IPS-NIHi11 (cell line): ENCODE measurements around the gene TRMT2A.

ENCODE experiments used
- DNase-seq: peaks from one replicate; pipeline ENCODE4 v3.0.0; 2012; ENCODE audit warnings: mixed read lengths, low spot score

TRMT2A gene

DNA sequence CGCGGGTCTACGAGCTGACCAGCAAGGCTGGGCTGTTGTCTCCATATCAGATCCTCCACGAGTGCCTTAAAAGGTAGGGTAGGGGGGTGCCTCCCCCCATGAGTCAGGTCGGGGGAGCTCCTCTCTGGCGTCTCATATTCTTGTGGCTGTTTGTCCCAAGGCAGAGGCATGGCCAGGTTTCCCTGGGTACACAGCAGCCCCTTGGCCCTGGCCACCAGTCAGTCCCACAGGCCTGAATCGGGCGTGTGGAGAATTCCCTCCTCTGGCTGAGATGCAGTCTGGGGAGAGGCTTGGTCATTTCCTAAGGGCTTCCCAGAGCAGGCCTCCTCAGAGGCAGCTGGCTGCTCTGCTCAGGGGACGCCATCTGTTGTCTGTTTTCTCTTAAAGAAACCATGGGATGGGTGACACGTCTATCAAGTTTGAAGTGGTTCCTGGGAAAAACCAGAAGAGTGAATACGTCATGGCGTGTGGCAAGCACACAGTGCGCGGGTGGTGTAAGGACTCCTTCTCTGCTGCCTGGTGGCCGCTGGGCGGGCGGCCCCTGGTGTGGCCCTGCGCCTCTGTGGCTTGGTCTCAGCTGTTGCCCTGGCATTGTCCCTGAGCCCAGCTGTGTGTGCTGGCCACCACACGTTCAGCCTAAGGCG, 10.7 kb downstream of the TRMT2A start:
- DNase-seq = no peak

DNA sequence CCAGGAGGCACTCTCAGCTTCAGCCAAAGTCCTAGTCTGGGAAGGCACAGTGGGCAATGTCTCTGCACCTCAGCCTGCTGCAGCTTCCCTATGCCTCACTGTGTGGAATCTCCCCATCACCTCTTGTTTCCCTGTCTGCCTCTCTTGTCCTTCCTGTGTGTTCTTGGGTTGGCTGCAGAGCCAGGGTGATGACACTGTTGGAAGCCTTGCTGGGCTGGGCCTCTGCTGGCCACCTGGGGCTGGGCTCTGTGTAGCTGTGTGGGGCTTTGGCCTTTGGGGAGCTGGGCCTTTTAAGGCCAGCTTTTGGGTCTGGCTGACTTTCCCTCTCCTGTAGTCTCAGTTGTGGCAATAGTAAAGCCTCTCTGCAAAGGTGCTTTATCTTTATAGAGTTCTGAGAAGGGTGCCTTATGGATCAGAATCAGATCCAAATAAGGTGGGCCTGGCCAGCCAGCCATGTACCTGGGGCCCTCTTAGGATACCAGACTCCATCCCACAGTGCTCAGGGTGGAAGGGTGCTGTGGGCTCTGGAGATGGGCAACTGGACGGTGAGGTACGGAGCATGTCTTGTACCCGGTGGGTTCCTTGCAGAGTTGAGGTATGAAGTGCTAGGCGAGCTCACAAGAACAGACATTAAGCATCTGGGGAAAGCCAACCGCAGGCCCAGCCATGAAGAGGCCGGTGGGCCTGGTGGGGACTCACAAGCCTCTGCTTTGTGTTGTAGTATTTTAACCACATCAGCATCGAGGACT, 11.4 kb downstream of the TRMT2A start:
- DNase-seq = no peak

DNA sequence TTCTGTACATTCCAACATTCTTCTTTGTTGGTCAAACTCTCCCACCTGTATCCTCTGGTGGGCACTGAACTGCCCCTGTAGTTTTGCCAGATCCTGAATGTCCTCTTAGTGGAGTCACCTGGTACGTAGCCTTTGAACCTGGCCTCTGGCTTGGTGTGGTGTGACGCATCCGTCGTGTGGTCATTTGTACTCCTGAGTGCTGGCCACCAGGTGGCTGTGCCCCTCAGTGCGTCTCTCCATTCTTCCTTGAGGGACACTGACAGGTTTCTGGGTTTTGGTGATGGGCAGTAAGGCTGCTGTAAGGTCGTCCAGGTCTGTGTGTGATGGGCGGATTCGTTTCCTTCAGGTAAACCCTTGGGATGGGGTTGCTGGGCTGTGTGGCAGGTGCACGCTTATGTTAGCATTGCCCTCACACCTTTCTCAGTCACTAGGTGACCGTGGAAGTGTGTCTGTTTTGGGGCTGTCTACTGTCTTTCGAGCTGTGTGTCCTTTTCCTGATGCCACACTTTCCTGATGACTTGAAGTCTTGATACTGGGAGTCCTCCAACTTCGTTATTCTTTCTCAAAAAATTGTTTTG, 14.7 kb downstream of the TRMT2A start:
- peak; percentile 47 for DNase-seq

DNA sequence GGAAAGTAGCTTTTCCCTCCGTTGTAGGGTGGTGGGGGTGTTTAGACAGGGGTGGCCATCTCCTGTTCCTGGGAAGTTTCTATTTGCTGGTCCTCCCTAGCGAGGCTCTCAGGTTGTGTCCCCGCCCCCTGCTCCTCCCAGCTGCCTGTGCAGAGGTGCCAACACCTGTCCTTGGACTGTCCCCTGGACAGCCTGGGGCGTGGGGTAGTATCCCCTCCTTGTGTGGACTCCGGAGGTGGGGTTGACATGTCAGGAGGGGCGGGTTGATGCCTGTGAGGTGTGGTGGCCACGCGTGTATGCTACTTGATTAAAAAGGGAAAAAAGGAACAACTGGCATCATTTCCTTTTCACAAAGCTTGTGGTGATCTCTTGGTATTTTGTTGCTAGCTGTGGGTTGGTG, 15.4 kb downstream of the TRMT2A start:
- DNase-seq = no peak

DNA sequence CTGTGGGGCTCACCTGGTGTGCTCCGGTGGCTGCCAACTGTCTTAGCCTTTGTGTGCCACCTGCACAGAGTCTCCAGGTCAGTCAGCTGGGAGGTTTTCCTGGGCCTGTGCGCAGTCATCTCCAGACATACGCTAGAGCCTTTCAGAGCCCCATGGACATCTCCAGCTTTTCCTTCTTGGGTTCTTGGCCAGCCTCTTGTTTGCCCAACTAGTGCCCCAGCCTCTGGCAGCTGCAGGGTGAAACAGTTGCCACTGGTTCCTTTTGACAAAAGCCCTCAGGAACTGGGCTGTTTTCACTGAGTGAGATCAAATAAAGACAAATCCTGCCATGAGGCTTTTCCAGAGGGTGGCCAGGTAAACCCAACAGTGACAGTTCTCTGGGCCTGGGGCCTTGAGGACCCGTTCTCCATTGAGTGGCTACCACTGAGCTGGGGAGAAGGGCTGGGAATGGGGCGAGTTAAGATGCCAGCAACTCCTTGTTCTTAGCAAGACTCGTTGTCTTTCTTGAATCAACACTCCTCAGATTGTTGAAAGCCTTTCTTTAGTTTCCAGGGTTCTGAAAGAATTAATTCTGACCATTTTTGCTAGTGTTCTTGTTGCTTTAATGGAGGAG, 17.8 kb downstream of the TRMT2A start:
- no peak for DNase-seq

DNA sequence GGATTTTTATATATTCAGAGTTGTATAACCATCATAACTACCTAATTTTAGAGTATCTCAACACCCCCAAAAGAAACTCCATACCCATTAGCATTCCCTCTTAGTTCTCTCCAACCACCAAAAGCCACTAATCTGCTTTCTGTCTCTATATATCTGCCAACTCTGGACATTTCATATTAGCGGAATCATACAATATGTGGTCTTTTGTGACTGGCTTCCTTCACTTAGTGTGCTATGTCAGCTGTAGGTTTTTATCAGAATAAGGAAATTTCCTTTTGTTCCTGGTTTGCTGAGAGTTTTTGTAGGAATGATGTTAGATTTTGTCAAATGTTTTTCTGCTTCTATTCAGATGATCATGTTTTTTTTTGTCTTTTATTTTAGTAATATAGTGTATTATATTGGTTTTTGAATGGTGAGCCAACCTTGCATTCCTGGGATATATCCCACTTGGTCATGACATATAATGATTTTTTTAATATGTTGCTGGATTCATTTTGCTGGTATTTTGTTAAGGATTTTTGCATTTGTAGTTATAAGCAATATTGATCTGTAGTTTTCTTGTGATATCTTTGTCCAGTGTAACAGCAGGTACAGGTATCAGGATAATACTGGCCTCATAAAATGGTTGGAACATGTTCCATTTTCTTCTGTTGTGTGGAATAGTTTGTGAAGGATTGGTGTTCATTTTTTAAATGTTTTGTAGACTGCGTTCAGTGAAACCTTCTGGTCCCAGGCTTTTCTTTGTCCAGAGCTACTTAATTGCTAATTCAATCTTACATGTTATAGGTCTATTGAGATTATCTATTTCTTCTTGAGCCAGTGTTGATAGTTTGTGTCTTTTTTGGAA, 20.2 kb downstream of the TRMT2A start:
- DNase-seq = no peak

DNA sequence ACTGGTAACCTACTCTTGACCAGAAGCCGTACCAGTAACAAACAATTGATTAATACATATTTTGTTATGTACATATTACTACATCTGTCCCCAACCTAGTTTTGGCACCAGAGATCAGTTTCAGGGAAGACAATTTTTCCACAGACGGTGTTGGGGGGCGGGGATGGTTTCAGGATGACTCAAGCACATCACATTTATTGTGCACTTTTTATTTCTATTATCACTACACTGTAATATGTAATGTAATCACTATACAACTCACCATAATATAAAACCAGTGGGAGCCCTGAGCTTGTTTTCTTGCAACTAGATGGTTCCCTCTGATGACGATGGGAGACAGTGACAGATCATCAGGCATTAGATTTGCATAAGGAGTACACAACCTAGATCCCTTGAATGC, 21.5 kb downstream of the TRMT2A start:
- no peak for DNase-seq

DNA sequence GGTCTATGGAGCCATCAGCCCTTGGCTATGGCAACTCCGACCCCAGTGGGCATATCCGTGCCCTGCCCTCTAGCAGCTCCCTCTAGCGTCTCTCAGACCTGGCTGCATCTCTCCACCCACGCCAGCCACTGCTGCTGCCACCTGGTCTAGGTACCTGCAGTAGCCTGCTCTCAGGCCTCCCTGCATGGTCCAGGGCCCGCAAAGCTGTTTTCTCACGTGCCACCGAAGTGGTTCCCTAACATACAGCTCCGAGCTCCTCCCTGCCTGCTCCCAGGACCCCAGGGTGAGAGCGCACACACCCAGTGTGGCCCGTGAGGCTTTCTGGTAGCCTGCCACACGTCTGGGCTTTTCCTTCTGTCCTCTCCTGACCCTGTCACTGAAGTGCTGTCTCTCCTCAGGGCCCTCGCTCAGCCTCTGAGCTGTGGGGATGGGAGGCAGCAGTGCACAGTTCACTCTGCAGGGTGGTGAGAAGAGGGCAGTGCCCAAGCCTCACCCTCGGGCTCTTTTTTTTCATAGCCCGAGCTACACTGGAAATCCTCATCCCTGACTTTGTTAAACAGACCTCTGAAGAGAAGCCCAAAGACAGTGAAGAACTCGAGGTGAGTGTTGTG, 22.7 kb downstream of the TRMT2A start:
- DNase-seq = no peak

DNA sequence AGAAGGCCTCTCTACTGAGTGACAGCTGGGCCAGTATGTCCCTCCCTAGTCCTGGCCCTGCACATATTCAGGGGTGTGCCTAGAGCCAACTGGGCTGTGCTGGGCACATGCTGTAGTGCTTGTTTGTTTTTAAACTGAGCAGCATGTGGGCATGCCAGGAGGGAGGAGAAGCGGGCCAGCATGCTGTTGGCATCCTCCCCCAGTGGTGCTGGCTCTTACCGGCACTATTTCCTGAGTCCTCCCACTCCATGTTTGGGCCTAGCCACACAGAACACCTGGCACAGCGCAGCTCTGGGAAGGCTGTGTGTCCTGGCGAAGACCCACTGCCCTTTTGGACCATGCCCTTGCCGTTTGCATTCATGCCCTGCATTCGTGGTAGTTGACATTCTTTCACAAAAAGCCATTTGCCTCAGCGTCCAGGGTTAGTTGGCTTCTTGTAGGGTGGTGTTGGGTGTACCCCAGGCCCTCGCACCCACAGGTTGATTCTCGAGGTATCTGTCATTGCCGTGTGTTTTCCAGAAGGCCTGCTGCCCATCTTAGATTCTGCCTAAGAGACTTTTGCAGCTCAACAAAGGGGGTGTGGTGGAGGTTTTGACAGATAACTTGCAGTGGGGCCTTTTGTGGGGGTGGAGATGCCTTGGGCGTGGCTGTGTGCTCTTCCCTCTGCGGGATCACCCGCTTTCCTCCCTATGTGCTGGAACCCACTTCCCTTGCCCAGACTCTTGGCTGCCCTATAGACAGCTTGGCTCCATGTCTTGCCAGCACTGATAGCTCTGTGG, 23.4 kb downstream of the TRMT2A start:
- no peak for DNase-seq

DNA sequence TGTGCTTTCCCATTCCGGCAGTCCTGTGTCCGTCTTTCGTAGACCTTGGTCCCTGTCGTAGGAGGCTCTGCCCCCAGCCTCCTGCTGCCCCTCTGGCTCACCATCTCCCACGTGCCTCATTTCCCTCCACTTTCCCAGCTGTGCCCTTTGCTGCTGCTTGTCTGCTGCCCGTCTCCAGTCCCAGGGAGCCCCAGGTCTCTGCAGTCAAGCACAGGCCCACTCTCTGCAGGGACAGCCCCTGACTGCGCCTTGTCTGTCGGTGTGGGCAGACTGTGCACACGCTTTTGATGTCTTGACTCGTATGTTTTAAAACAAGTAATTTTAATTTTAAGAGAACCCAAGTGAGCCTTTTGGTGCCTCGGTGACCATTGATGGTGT, 24.6 kb downstream of the TRMT2A start:
- DNase-seq = no peak

DNA sequence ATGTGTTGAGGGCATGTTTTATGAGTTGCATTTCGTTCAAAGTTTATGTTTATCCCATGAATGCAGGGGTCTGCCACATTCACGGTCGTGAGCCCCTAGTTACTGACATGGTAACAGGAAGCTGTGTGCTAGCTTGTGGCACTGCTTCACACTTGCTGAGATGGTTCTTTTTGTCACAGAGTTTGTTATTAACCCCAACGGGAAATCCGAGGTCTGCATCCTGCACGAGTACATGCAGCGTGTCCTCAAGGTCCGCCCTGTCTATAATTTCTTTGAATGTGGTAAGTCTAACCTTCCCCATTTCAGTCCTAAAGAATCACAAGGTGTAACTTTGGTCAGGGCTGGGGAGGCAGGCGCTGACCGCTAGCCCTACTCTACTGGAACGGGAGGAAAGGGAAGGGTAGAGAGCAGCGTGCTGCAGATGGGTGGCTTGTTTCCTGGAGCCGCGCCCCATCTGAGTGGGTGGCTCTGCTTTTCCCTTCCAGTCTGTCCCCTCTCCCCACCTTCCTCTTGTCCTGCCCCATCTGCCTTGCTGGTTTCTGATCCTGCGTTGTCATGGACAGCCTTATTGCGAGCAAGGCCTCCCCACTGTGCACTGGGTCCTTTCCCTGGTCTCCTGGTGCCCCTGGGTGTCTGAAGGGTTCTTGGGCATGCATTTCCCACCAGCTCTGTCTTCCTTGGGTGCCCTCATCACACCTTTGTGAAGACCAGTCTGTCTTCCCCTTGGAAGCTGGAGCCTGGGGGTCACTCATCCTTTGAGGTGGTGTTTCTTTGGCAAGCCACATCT, 25.1 kb downstream of the TRMT2A start:
- no peak for DNase-seq

DNA sequence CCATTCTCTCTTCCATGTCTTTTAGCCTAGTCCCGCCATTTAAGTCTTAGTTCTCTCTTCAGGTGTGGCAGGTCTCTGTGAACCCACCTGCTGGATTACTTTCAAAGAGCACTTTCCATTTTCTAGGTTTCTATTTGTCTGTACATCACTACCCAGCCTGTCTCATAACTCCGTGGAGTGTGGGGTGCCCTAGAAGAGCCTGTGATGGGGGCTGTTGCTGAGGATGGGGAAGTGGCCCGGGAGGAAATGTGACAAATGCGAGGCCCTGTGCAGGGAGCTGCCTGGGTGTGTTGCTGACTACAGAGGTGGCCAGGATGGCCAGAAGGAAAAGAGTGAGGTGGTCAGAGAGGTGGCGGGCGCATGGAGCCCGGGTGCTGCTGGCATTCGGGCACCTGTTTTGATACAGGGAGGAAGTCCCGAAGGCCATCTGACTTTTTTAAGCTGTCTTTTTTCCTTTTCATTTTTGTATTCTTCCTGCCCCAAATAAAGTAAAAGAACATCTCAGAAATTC, 26.2 kb downstream of the TRMT2A start:
- no peak for DNase-seq

DNA sequence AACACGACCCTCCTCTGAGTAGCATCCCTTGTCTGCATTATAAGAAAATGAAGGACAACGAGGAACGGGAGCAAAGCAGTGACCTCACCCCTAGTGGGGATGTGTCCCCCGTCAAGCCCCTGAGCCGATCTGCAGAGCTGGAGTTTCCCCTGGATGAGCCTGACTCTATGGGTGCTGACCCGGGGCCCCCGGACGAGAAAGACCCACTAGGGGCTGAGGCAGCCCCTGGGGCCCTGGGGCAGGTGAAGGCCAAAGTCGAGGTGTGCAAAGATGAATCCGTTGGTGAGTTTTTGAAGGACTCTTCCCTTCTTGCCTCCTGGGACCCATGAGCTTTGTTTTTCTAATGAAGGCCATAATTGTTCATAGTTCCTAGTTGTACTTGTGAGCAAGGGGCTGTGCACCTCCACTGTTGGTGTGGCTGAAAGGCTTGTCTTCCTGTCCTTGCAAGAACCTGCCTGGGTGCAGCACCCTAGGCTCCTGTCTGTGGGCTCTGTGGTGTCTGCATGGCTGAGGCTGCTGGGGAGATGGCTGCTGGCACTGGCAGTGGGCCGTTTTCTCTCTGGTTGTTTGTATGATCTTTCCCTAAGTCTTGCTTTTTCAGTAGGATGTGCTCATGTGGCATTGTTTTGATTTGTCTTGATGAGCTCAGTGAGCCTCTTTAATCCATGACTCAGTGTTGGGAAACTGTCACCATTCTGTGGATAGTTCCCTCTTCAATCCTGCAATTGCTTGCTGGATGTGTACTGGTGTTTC, 26.9 kb downstream of the TRMT2A start:
- no peak for DNase-seq

DNA sequence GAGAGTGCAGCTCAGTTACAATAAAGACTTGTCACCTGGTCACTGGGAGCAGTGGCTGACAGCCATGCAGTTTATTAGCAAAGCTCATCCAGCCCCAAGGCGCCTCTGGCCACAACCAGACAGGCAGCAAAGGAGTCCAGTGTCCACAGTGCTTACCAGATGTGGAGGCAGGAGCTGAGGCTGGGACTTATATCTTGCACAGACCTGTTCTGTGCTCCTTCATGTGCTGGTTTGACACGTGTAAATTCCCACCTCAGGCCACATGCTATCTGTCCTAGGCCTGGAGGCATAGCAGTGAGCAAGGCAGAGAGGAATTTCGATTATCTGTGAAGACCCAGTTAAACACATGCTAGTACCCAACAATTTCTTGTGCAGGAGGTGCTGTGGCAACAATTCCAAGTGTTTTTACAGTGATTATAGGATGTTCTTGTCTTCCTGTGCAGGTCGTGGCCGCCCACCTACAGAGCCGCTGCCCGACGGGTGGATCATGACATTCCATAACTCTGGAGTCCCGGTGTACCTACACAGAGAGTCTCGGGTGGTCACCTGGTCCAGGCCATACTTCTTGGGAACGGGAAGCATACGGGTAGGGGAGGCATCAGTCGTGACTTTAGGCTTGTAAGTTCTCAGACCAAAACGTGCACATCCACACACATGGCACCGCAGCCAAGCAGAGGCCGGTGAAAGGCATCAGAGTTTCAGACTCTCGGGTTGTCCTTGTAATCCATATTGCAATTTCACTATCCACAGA, 27.6 kb downstream of the TRMT2A start:
- no peak for DNase-seq

DNA sequence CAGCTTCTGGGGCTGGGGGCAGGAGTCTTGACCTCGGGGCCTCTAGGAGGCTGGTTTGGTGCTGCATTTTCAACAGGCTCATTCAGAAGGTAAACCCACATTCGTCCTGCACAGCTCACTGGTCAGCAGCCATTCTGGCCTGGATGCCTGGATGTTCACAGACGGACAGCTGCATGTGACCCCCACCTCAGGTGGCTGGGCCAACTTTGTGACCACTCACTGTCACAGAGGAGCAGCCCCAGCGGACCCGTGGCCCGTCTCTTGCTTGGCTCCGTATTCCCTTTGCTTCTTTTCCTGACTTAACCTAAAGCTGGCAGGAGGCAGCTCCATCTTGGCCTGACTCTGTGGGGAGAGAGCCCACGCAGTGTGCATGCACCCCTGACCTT, 28.8 kb downstream of the TRMT2A start:
- DNase-seq = no peak

DNA sequence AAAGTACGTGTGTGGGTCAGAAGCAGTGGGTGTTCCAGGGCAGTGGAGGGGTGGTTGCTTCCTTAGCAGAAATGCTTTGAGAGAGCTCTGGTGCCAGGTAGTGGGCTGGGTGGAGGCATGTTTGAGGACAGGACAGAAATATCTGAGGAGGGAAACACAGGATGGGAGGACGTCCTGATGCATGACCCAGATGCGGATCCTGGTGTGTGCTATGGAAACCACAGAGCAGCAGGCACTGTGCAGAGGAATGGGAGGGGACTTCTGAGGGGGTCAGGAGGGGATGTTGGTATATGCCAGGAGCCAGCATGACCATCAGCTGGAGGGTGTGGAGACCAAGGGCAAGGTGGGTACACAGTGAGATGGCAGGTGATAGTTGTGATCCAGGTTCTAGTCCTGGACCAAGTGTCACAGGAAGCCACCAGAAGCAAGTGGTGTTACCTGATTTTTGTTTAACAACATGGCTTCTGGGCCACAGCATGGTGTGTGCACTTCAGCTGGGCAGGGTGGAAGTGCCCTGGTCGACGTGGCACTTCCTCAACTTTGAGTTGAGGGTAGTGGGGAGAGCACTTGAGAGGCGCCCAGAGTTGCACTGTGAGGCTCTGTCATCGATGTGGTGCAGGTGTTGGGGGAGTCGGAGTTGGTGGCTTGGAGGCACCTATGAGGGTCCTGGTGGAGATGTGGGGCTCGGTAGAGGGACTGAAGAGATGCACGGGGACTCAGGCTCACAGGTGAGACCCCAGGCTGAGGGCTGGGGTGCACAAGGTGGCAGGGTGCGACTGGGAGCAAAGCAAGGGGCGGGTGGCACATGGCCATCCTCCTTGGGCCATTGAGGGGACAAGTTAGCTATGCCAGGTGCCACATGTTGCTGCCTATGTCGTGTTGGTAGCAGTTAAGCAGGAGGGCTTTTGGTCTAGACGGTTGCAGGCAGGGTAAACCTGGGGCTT, 29.4 kb downstream of the TRMT2A start:
- no peak for DNase-seq

DNA sequence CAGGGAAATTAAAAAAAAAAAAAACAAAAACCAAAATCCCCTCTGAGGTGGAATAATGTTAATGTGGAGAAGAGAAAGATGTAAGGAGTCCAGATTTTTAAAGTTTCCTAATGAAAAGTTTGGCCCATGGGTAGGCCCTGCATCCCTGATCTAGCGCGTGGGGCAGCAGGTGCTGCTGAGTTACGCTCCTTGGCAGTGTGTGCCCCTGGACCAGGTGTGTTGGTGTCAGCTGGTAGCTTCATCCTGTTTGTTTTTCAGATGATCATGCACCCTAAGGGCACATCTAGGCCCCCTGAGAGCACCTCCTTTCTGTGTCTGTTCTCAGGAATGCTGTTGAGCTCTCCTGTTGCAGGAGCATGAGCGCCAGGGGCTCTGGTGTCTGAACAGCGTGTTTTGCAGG, 30.3 kb downstream of the TRMT2A start:
- DNase-seq = no peak
